GM19468 (cell line): ENCODE results near the gene TJP2.
A peak's percentile ranks its signal among the peaks of the same experiment; 100 is the strongest.

Experiments
- ATAC-seq: cut with Tn5 transposase; IDR thresholded peaks from one replicate; pipeline ENCODE4 v1.9.1; 2021; ENCODE audit warnings: mild to moderate bottlenecking, moderate library complexity, moderate number of reproducible peaks; ENCODE audit not compliant: unreplicated experiment; ENCODE audit errors: extremely low read depth

Gene TJP2

GRCh38 chr9:69173891-69174615 lies at the start of gene TJP2:
TJP2 (plus strand) TSS chr9:69174277; CDS start chr9:69174373, 96 bp downstream.
- peak; percentile 43 for ATAC-seq

- no peak for ATAC-seq
These were observed 43.3 kb upstream of the TJP2 start for GRCh38 chr9:69130456-69131441.

GRCh38 chr9:69131682-69132081 lies 42.4 kb upstream of the TJP2 start:
- ATAC-seq = no peak

GRCh38 chr9:69132361-69132760 lies 41.7 kb upstream of the TJP2 start:
- ATAC-seq = no peak

GRCh38 chr9:69134412-69134811 lies 39.7 kb upstream of the TJP2 start:
- ATAC-seq = no peak

GRCh38 chr9:69136185-69136584 lies 37.9 kb upstream of the TJP2 start:
- no peak for ATAC-seq

- no peak for ATAC-seq
These were observed 37.3 kb upstream of the TJP2 start for GRCh38 chr9:69136779-69137178.

- no peak for ATAC-seq
These were observed 36.8 kb upstream of the TJP2 start for GRCh38 chr9:69137311-69137710.

- ATAC-seq = no peak
These were observed 34.5 kb upstream of the TJP2 start for GRCh38 chr9:69139596-69139995.

GRCh38 chr9:69140123-69140735 lies 33.8 kb upstream of the TJP2 start:
- ATAC-seq = no peak

GRCh38 chr9:69141851-69142250 lies 32.2 kb upstream of the TJP2 start:
- ATAC-seq = no peak

- ATAC-seq = no peak
These were observed 30.8 kb upstream of the TJP2 start for GRCh38 chr9:69143291-69143690.

- ATAC-seq = no peak
These were observed 28.8 kb upstream of the TJP2 start for GRCh38 chr9:69145144-69145715.

- no peak for ATAC-seq
These were observed 26.8 kb upstream of the TJP2 start for GRCh38 chr9:69147041-69147834.

GRCh38 chr9:69149321-69149807 lies 24.7 kb upstream of the TJP2 start:
- no peak for ATAC-seq

GRCh38 chr9:69151506-69151905 lies 22.6 kb upstream of the TJP2 start:
- no peak for ATAC-seq

GRCh38 chr9:69153707-69154521 lies 20.2 kb upstream of the TJP2 start:
- no peak for ATAC-seq

- ATAC-seq = peak; percentile 89
These were observed 18.6 kb upstream of the TJP2 start for GRCh38 chr9:69155341-69156030.
